B cell (primary cell): Measurements from ENCODE around the gene ERLEC1.

Experiments
- CTCF ChIP-seq: fragments of 200-600 bp; IDR thresholded peaks from one replicate; pipeline ENCODE4 v1.8.0; 2022; ENCODE audit warnings: antibody characterized with exemption, mild to moderate bottlenecking
- EZH2 ChIP-seq: IDR thresholded peaks from 2 replicates; pipeline ENCODE4 v1.6.1; 2012; ENCODE audit warnings: borderline replicate concordance, low read depth, mild to moderate bottlenecking, moderate library complexity, low read length; ENCODE audit not compliant: insufficient read depth, poor library complexity, severe bottlenecking

GRCh38 chr2:53867773-53868172 is 80.9 kb downstream of the ERLEC1 start:
- TF ChIP-seq CTCF (no peak), EZH2 (no peak)
